Suprapubic skin (tissue), 3 donors: Measurements from ENCODE around the gene CLSTN2.

Experiments
- POLR2A ChIP-seq, 2 donors: fragments of 450-650 bp; IDR thresholded peaks; one replicate each; pipeline ENCODE4 v1.6.1; 2017; ENCODE audit warnings: antibody characterized with exemption in 2 of 2, mild to moderate bottlenecking in 2 of 2, moderate library complexity in 2 of 2
- TF ChIP-seq, protein P1 (sequence below), 2 donors: fragments of 200-600 bp in 1 of 2; fragments of 450-650 bp in 1 of 2; sonication (generic) in 1 of 2; IDR thresholded peaks; one replicate each; pipeline ENCODE4 v1.5.1; 2016 to 2019; ENCODE audit warnings: antibody characterized with exemption in 2 of 2, mild to moderate bottlenecking in 1 of 2, moderate library complexity in 1 of 2

DNA sequence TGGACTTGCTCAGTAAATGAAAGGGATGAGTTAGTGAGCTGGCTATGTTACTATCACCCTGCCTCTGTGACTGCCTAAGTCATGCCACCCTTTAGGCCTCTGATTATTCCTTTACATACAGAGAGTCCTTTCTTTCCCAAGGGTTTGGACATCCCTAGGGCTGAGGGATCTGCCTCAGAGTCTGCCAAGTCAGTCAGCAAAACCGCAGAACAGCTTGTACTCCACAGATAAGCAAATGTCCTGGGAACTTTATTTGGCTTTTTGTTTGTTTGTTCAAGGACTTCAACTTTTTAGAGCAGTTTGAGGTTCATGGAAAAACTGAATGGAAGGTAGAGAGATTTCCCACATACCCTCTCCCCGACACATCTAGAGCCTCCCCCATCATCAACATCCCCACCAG is 660.3 kb downstream of the CLSTN2 start:
- TF ChIP-seq, protein P1, sequence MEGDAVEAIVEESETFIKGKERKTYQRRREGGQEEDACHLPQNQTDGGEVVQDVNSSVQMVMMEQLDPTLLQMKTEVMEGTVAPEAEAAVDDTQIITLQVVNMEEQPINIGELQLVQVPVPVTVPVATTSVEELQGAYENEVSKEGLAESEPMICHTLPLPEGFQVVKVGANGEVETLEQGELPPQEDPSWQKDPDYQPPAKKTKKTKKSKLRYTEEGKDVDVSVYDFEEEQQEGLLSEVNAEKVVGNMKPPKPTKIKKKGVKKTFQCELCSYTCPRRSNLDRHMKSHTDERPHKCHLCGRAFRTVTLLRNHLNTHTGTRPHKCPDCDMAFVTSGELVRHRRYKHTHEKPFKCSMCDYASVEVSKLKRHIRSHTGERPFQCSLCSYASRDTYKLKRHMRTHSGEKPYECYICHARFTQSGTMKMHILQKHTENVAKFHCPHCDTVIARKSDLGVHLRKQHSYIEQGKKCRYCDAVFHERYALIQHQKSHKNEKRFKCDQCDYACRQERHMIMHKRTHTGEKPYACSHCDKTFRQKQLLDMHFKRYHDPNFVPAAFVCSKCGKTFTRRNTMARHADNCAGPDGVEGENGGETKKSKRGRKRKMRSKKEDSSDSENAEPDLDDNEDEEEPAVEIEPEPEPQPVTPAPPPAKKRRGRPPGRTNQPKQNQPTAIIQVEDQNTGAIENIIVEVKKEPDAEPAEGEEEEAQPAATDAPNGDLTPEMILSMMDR (IDR thresholded peaks at IDR 0.05) = no peak
- no peak for TF ChIP-seq POLR2A (IDR thresholded peaks at IDR 0.05)
